HG02623 (cell line): Measurements from ENCODE around the gene LGR5.

ENCODE experiments used
- ATAC-seq: cut with Tn5 transposase; IDR thresholded peaks from one replicate; pipeline ENCODE4 v1.9.1; 2021; ENCODE audit warnings: moderate library complexity; ENCODE audit not compliant: unreplicated experiment

Gene LGR5

GRCh38 chr12:71591601-71592000 lies 152.0 kb downstream of the LGR5 start:
- no peak for ATAC-seq

DNA sequence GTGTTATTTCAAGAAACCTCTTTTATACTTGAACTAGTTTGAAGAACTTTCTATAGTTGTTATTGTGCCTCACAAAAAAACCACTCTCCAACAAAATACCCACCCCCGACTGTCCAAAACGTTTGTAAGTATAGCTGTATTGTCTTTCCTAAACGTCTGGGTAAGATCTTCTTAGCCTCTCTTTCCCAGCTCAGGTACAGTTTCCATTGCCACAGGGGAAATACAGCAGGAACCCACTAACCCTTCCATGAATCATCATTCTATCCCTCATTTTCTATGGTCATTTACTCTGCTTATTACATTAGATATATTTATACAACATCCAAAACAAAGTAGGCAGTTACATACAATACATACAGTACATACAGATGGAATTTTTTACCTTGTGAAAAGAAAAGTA lies 153.2 kb downstream of the LGR5 start:
- no peak for ATAC-seq

DNA sequence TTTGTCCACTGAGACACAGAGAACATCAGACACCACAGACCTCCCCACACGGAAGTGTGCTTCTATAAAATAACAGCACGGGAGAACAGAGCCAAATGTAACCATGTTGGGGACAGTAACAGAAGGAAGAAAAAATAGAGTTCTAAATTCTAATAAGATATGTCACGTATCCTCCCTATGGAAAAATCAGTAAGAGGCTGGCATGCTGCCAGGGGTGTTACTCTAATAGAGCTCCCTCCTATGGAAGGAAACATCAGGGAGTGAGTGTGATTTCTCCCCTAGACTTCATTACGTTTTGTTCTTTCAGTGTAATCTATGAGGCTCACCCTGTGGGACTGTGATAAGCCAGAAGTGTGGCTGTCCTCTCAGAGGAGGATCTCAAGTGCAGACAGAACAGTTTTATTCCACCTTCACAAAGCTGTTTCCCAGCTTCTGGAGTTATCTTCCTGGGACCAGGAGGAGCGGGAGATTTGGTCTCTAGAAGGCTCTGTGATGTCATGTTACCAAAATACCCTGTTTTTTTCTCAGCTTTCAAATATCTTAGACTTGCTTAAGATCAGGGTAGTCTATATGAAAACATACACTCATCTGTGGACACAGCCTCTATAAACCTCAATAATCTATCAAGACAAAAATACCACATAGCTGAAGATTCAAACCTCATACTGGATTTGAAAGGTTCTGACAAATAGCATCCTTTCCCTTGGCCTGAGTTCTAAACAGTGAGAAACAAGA lies 154.8 kb downstream of the LGR5 start:
- ATAC-seq = no peak

GRCh38 chr12:71599210-71599609 lies 159.6 kb downstream of the LGR5 start:
- no peak for ATAC-seq

DNA sequence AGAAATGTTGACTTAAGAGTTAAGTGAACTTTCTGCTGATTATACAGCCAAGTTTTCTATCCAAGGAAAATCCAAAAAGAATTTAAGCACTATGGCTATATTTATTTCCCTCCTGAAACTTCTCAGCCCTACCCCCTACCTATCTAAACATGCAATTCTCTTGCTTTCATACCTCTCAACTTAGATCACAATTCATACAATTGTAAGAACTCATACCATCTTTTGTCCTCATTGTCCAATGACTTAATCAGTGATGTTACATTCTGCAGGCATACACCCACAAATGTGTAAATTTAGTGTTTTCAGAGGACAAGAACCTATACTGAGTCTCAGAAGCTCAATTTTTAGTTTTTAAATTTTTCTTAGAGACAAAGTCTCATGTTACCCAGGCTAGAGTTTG lies 161.9 kb downstream of the LGR5 start:
- ATAC-seq = no peak

GRCh38 chr12:71602761-71603577 lies 163.4 kb downstream of the LGR5 start:
- ATAC-seq = no peak

- ATAC-seq = no peak
Observed at GRCh38 chr12:71605039-71605438, 165.4 kb downstream of the LGR5 start.

DNA sequence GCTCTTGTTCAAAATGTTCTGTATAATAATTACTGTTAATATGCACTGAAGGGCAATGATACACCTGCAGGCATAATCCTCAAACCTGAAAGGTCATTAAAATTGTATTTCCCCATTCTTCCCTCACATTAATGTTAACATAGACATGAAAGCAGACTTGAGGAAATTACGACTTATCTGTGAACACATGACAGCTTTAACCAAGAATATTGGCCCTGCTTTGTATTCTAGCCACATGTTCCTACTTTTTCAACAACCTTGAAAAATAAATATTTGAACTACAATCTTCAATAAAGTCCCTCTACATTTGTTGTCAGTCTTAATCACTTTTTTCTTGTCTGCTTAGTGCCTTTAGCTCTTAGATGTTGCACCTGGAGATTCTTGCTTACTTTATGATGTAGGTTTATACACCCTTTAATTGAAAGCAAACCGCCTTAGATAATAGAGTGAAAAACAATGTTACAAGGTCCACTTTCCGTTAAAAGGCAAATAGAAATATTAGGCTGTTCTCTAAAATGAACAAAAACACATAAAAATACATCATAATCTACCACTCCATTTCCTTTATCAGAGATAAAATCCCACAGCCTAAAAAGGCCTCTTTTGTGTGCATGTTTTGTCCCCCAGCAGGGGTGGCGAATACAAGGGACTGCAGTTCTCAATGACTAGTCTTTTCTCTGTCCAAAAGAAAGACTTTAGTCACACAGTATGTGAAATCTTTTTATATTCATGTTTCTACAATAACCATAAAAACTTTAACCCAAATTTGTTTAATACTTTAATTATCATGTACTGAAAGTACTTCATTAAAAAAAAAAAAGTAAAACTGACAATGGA lies 168.1 kb downstream of the LGR5 start:
- no peak for ATAC-seq

GRCh38 chr12:71610031-71610795 lies 170.6 kb downstream of the LGR5 start:
- no peak for ATAC-seq

- no peak for ATAC-seq
Observed at GRCh38 chr12:71621938-71622337, 182.3 kb downstream of the LGR5 start.

GRCh38 chr12:71625476-71625875 lies 185.9 kb downstream of the LGR5 start:
- no peak for ATAC-seq

GRCh38 chr12:71626098-71626497 lies 186.5 kb downstream of the LGR5 start:
- ATAC-seq = peak; percentile 62

DNA sequence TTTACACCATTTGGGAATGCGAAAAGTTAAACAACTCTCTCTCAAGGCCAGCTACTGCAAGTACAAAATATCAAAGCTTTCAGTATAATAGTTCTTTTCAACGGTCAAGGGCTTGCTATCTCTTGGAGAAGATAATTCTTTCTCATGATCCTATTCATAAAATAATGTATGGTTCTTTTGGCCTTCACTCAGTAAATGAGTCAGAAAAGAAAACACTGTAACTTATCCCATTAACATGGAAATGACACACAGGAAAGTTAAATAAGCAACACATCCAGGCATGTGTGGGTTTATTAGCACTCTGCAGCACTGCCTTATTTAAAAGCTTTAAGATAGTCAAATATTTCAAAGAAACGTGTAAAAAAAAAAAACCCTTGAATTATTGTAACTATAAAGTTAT lies 187.2 kb downstream of the LGR5 start:
- ATAC-seq = no peak

DNA sequence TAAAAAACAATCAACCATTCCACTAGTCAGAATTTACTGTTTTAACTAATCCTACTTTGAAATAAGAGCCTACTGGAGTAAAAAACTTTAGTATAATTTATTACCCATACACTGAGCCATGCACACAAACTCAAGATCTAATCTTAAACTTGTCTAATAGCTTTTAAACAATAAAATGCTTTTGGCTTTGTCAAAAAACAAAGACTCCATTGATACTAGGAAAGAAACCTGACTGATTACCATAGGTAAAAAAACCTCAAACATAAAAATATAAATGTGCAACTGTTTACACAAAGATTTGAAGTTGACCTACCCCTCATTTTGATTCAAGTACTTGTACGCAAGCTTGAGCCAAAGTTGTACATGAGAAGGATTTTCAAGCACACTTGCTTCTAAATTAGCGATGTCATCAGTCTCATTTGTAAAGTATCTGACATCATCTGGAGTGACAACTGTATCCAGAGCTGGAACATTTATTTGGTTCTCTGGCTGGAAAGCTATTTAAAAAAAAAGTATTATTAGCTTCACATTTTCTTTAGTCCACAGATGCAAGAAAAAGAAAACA lies 187.9 kb downstream of the LGR5 start:
- ATAC-seq = no peak
